GM23338 (cell line): ENCODE results near the gene SLC25A22. TPM values are rescaled to one million over a fixed set of nuclear protein-coding genes. Genes with fewer than 3 reads are reported as not detected.

ENCODE experiments used
- ATAC-seq: fragments of 200-7000 bp; cut with Tn5 transposase; 3 replicates; pipeline ENCODE4 v1.9.1; 2020
- DNase-seq: peaks from one replicate; pipeline ENCODE4 v3.0.0-alpha.2; 2015; ENCODE audit warnings: low spot score
- H2AFZ ChIP-seq: fragments of 200-600 bp; sonication (generic); 2 replicates; pipeline ENCODE4 v1.8.0; 2016; ENCODE audit warnings: antibody characterized with exemption, mild to moderate bottlenecking, moderate library complexity
- H3F3A ChIP-seq: fragments of 200-600 bp; sonication (generic); replicated peaks from 2 replicates; pipeline ENCODE4 v1.8.0; 2017; ENCODE audit warnings: antibody characterized with exemption, mixed run types, low read depth
- H3K27ac ChIP-seq: fragments of 200-600 bp; sonication (generic); 2 replicates; pipeline ENCODE4 v1.6.1; 2016; ENCODE audit warnings: low read depth
- H3K27me3 ChIP-seq: fragments of 200-600 bp; sonication (generic); 2 replicates; pipeline ENCODE4 v1.8.0; 2016; ENCODE audit warnings: mild to moderate bottlenecking, mixed run types, moderate library complexity; ENCODE audit not compliant: insufficient read depth
- H3K36me3 ChIP-seq: fragments of 200-600 bp; sonication (generic); 2 replicates; pipeline ENCODE4 v1.8.0; 2016; ENCODE audit warnings: mild to moderate bottlenecking; ENCODE audit not compliant: insufficient read depth
- H3K4me1 ChIP-seq: fragments of 200-600 bp; sonication (generic); 2 replicates; pipeline ENCODE4 v1.8.0; 2016; ENCODE audit warnings: mild to moderate bottlenecking, moderate library complexity; ENCODE audit not compliant: insufficient read depth
- H3K4me2 ChIP-seq: fragments of 200-600 bp; sonication (generic); 2 replicates; pipeline ENCODE4 v1.7.1; 2017; ENCODE audit warnings: mixed run types
- H3K4me3 ChIP-seq: fragments of 200-600 bp; sonication (generic); 2 replicates; pipeline ENCODE4 v1.6.1; 2016; ENCODE audit warnings: mixed run types
- H3K79me2 ChIP-seq: fragments of 200-600 bp; sonication (generic); replicated peaks from 2 replicates; pipeline ENCODE4 v1.8.0; 2017; ENCODE audit warnings: mild to moderate bottlenecking; ENCODE audit not compliant: insufficient read depth
- H3K9me2 ChIP-seq: fragments of 200-600 bp; sonication (generic); 2 replicates; pipeline ENCODE4 v1.8.0; 2017; ENCODE audit not compliant: insufficient read depth
- H4K20me1 ChIP-seq: fragments of 200-600 bp; sonication (generic); replicated peaks from 2 replicates; pipeline ENCODE4 v1.8.0; 2017; ENCODE audit warnings: mild to moderate bottlenecking; ENCODE audit not compliant: insufficient read depth
- H3K27ac Mint-ChIP-seq: 2 replicates; pipeline ENCODE4 v1.8.0; 2020; ENCODE audit warnings: inconsistent platforms, mild to moderate bottlenecking, moderate library complexity, mixed read lengths
- H3K27me3 Mint-ChIP-seq: 3 replicates; pipeline ENCODE4 v1.8.0; 2022; ENCODE audit warnings: low read depth, mild to moderate bottlenecking, moderate library complexity, mixed read lengths, inconsistent platforms; ENCODE audit not compliant: insufficient read depth, poor library complexity
- H3K36me3 Mint-ChIP-seq: 3 replicates; pipeline ENCODE4 v1.8.0; 2021; ENCODE audit warnings: low read depth, mild to moderate bottlenecking, inconsistent platforms, moderate library complexity, mixed read lengths
- H3K4me1 Mint-ChIP-seq: 3 replicates; pipeline ENCODE4 v1.8.0; 2020; ENCODE audit warnings: mild to moderate bottlenecking, inconsistent platforms, mixed read lengths
- H3K4me3 Mint-ChIP-seq: 3 replicates; pipeline ENCODE4 v1.8.0; 2021; ENCODE audit warnings: moderate library complexity, mild to moderate bottlenecking, inconsistent platforms, mixed read lengths
- H3K9me3 Mint-ChIP-seq: 3 replicates; pipeline ENCODE4 v1.8.0; 2020; ENCODE audit warnings: moderate library complexity, mild to moderate bottlenecking, inconsistent platforms, mixed read lengths
- CREB1 ChIP-seq: fragments of 250-450 bp; sonication (Bioruptor Pico); IDR thresholded peaks from 2 replicates; pipeline ENCODE4 v1.5.0; 2020; ENCODE audit warnings: low read depth, mild to moderate bottlenecking, moderate library complexity
- CTCF ChIP-seq, 2 experiments: fragments of 200-600 bp in 1 of 2; sonication (generic) in 1 of 2; conservative IDR thresholded peaks; 2 replicates each; pipeline versions ENCODE4 v1.5.1 to v1.6.1; 2016 to 2017; ENCODE audit warnings: antibody characterized with exemption in 2 of 2, low read depth in 2 of 2, mild to moderate bottlenecking in 2 of 2, moderate library complexity in 1 of 2
- ETS1 ChIP-seq: IDR thresholded peaks from 2 replicates; pipeline ENCODE4 v1.6.1; 2016; ENCODE audit warnings: antibody characterized with exemption
- EZH2 ChIP-seq: fragments of 200-600 bp; sonication (generic); IDR thresholded peaks from one replicate; pipeline ENCODE4 v1.8.0; 2017; ENCODE audit warnings: antibody characterized with exemption, mild to moderate bottlenecking, low read depth; ENCODE audit not compliant: unreplicated experiment
- EZH2phosphoT487 ChIP-seq: fragments of 200-600 bp; sonication (generic); IDR thresholded peaks from one replicate; pipeline ENCODE4 v1.8.1; 2018; ENCODE audit warnings: antibody characterized with exemption; ENCODE audit not compliant: unreplicated experiment
- JUNB ChIP-seq: IDR thresholded peaks from one replicate; pipeline ENCODE4 v1.6.1; 2016; ENCODE audit warnings: antibody characterized with exemption; ENCODE audit not compliant: unreplicated experiment
- NANOG ChIP-seq: IDR thresholded peaks from 2 replicates; pipeline ENCODE4 v1.6.1; 2016; ENCODE audit warnings: antibody characterized with exemption, borderline replicate concordance
- POLR2AphosphoS5 ChIP-seq: IDR thresholded peaks from 2 replicates; pipeline ENCODE4 v1.6.1; 2016; ENCODE audit warnings: antibody characterized with exemption, low read depth
- REST ChIP-seq: IDR thresholded peaks from one replicate; pipeline ENCODE4 v1.6.1; 2018; ENCODE audit warnings: antibody characterized with exemption; ENCODE audit not compliant: unreplicated experiment
- STAT1 ChIP-seq: IDR thresholded peaks from one replicate; pipeline ENCODE4 v1.6.1; 2016; ENCODE audit warnings: antibody characterized with exemption; ENCODE audit not compliant: unreplicated experiment
- ZNF114 ChIP-seq: fragments of 250-450 bp; sonication (Bioruptor Pico); IDR thresholded peaks from 2 replicates; pipeline ENCODE4 v1.5.0; 2020; ENCODE audit warnings: mild to moderate bottlenecking, moderate library complexity
- ZNF331 ChIP-seq: fragments of 250-450 bp; sonication (Bioruptor Pico); IDR thresholded peaks from 2 replicates; pipeline ENCODE4 v1.5.0; 2020; ENCODE audit warnings: low read depth, mild to moderate bottlenecking, moderate library complexity
- ZNF462 ChIP-seq: fragments of 250-450 bp; sonication (Bioruptor Pico); IDR thresholded peaks from 2 replicates; pipeline ENCODE4 v1.5.0; 2020; ENCODE audit warnings: mild to moderate bottlenecking, moderate library complexity
- polyA plus RNA-seq: library from polyadenylated mRNA; unstranded; fragments of >200 nt; fragmentation: Nextera tagmentation; extraction: Ambion mirVana; gene quantifications from 2 replicates; pipeline ENCODE4 v1.2.1, GENCODE V29; 2016
- total RNA-seq: library from RNA; depleted of rRNA; stranded (reverse); fragments of >200 nt; shearing (Covaris generic); gene quantifications from 2 replicates; pipeline ENCODE4 v1.2.3, GENCODE V29; 2014

SLC25A22 gene
- total and polyA plus RNA-seq, 2 experiments from 2014 or later, result 21.0 to 46.4 TPM

- Histone ChIP-seq H2AFZ (no peak overlapping the region), H3K4me3 (no peak overlapping the region), H4K20me1 (peaks cover 20% of the 10 kb centered on the region), H3K4me1 (peaks cover 17% of the 10 kb centered on the region), H3F3A (peaks cover 47% of the 10 kb centered on the region), H3K27me3 (no peaks in the 10 kb centered on the region), H3K9me2 (no peaks in the 10 kb centered on the region), H3K79me2 (peaks cover 25% of the 10 kb centered on the region), H3K27ac (peak overlapping the region; percentile 94), H3K36me3 (peaks cover 22% of the 10 kb centered on the region), H3K4me2 (no peak overlapping the region)
- peaks cover 5% of the 10 kb centered on the region; the same call in 1 of the 3 replicates for H3K9me3 Mint-ChIP-seq
- H3K27ac Mint-ChIP-seq, result peak overlapping the region; percentile 85; the same call in 1 of the 2 replicates
- H3K4me1 Mint-ChIP-seq, result peaks cover 22% of the 10 kb centered on the region
- DNase-seq, result no peak
- no peak overlapping the region for H3K4me3 Mint-ChIP-seq
- TF ChIP-seq EZH2 (no peak), CTCF (conservative IDR thresholded peaks at IDR 0.05; ENCODE audit: low read depth in 2 of 2) (no peak), REST (no peak), ZNF331 (CRISPR knock-in tag) (no peak), NANOG (no peak), EZH2phosphoT487 (no peak), JUNB (no peak), CREB1 (no peak), ETS1 (no peak), STAT1 (no peak), ZNF462 (CRISPR knock-in tag) (no peak), ZNF114 (no peak), POLR2AphosphoS5 (no peak; the same call in none of the 2 replicates)
- H3K36me3 Mint-ChIP-seq, result peaks cover 46% of the 10 kb centered on the region
- ATAC-seq, result no peak; the same call in 2 of the 3 replicates
- H3K27me3 Mint-ChIP-seq, result peaks cover 34% of the 10 kb centered on the region
These were observed 15.5 kb upstream of the SLC25A22 start for GRCh38 chr11:813456-814096.
